Measurements from ENCODE around the gene COL15A1.

The COL15A1 gene

DNA sequence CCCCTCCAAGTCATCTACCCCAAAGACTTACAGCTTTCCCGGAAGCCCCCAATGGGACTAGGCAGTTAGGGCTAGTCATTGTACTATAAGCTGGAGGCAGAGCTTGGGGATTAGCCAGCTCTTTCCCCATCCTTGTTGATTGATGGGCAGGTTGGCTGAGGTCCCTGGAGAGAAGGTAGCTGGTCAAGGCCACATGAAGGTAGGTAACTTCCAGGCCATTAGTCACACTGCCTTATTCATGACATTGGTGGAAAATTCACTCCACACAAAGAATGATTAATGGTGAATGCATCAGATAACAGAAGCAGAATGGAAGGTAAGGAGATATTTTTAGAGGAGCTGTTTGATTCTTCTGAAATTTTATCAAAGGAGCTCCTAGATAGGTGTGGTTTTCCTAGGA, 111.7 kb downstream of the COL15A1 start:
- Histone ChIP-seq H3K4me1 (ENCODE audit: control insufficient read depth, insufficient read depth, low read length) (peaks cover 22% of the 10 kb centered on the region), H3K27me3 (ENCODE audit: control insufficient read depth, insufficient read depth, low read length) (no peaks in the 10 kb centered on the region), H3K27ac (ENCODE audit: low read depth, low read length) (no peak overlapping the region), H3K36me3 (ENCODE audit: control insufficient read depth, insufficient read depth, low read length) (peaks cover 10% of the 10 kb centered on the region), H3K9ac (ENCODE audit: low read length) (no peak overlapping the region), H3K4me3 (ENCODE audit: low read length) (no peak overlapping the region)

DNA sequence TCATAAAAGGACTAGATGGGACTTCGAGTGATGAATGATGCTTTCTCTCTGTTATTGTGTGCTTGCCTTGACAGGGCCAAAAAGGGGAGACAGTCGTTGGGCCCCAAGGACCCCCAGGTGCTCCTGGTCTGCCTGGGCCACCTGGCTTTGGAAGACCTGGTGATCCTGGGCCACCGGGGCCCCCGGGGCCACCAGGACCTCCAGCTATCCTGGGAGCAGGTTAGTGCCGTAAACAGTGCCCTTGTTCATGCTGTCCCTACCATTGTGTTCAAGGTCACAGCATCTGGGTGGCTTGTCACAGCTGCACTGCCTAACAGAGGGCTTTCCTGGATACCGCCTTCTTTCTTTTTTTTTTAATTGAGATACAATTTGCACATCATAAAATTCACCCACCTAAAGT, 112.5 kb downstream of the COL15A1 start:
- Histone ChIP-seq H3K36me3 (ENCODE audit: control insufficient read depth, insufficient read depth, low read length) (peaks cover 10% of the 10 kb centered on the region), H3K4me3 (ENCODE audit: low read length) (no peak overlapping the region), H3K27ac (ENCODE audit: low read depth, low read length) (no peak overlapping the region), H3K9ac (ENCODE audit: low read length) (no peak overlapping the region), H3K4me1 (ENCODE audit: control insufficient read depth, insufficient read depth, low read length) (peaks cover 22% of the 10 kb centered on the region), H3K27me3 (ENCODE audit: control insufficient read depth, insufficient read depth, low read length) (no peaks in the 10 kb centered on the region)

DNA sequence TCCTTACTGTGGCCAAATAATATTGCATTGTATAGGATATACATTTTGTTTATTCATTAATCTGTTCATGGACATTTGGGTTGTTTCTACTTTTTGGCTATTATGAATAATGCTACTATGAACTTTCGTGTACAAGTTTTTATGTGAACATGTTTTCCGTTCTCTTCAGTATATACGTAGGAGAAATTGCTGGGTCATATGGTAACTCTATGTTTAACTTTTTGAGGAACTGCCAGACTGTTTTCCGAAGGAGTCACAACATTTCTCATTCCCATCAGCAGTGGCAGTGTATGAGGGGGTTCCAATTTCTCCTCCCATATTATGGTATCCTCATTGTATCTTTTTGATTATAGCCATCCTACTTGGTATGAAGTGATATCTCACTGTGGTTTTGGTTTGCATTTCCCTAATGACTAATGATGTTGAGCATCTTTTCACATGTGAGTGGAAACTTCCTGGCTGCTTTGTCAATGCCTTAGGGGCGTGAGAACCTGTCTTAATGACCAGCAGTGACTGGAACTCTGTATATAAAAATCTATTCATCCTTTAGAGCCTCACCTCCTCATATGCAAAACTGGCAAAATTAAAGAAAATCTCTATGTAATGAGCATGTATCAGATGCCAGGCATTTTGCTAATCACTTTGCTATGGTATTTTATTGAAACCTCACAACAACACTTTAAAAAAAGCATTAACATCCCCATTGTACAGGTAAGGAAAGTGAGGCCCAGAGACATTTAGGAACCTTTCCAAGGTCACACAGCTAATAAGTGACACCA, 113.4 kb downstream of the COL15A1 start:
- Histone ChIP-seq H3K4me1 (ENCODE audit: control insufficient read depth, insufficient read depth, low read length) (peaks cover 19% of the 10 kb centered on the region), H3K36me3 (ENCODE audit: control insufficient read depth, insufficient read depth, low read length) (peaks cover 10% of the 10 kb centered on the region), H3K27ac (ENCODE audit: low read depth, low read length) (no peak overlapping the region), H3K27me3 (ENCODE audit: control insufficient read depth, insufficient read depth, low read length) (no peaks in the 10 kb centered on the region), H3K4me3 (ENCODE audit: low read length) (no peak overlapping the region), H3K9ac (ENCODE audit: low read length) (no peak overlapping the region)

DNA sequence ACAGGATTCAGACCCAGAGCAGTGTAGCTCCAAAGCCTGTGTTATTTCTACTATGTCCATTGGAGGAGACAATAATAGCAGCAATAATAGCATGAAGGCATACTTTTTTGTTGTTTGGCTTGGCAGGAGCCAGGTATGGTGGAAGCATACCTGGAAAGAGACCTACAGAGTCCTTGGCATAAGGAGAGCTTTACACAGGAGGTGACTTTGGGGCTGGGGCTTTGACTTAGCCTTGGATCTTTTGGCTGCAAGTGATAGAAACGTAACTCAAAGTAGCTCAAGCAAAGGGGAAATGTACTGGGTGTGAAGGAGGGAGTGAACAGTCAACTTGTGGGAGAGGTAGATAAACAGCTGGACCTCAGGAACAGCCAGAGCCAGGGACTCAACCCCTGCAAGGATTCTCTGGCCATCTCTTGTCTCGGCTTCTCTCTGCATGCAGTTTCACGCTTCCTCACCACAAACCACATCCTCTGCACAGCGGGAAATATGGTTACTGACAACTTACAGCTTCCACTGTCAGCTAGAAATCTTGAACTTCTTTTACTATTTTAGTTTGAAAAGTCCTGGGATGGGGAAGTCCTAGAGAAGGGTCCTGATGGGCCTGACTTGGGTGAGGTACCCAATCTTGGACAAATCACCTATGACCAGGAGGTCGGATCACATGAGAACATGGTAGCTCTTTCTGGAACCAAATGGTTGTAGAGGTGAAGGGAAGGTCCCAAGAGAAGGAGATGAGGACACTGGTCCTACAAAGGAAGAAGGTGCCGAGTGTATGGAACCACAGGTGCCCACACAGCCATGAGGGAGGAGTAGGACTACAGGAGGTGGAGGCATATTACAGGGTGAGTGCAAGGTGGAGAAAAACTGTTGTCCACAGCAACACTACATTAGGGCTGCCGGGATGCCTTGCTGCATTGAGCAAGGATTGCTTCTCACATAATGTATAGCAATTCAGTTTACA, 114.2 kb downstream of the COL15A1 start:
- Histone ChIP-seq H3K27ac (ENCODE audit: low read depth, low read length) (peak overlapping the region; percentile 63), H3K27me3 (ENCODE audit: control insufficient read depth, insufficient read depth, low read length) (no peaks in the 10 kb centered on the region), H3K4me1 (ENCODE audit: control insufficient read depth, insufficient read depth, low read length) (peaks cover 12% of the 10 kb centered on the region), H3K36me3 (ENCODE audit: control insufficient read depth, insufficient read depth, low read length) (peaks cover 10% of the 10 kb centered on the region), H3K4me3 (ENCODE audit: low read length) (peak overlapping the region; percentile 25), H3K9ac (ENCODE audit: low read length) (no peak overlapping the region)

DNA sequence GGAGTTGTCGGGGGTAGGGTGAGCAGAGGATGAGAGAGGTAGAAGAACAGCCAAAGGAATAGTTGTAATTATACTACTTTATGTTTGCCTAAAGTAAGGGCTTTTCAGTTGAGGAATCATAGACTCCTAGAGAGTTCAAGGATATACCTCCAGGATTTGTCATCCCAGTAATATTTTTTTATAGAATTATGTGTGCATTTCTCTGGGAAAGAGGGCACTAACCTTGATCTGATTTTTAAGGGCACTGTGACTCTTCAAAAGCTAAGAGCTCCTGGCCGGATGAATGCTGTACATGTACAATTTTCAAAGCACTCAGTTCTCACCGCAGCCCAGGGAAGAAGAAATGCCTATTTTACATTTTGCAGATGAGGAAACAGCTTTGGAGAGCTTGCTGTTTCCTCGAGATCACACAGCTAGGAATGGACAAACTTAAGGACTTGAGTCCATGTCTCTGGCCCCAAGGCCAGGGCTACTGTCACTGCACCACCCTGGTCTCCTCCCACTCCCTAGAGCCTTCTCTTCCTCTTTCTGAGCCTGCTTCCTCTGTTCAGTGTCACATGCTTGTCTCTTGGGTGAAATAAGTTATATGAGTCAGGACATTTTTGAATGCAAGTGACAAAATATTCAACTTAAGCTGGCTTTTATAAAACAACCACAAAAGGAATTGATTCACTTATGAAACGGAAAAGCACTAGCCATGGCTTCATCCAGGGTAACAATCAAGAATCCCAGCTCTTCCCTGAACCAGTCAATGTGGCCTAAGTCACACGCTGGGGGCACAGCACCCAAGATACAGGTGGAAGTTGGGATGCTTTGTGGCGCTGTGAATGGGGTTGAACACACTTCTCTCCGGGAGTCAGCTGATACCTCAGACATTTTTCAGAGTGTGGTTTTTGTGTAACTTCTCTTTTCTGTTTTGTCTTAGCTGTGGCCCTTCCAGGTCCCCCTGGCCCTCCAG, 115.5 kb downstream of the COL15A1 start:
- Histone ChIP-seq H3K4me3 (ENCODE audit: low read length) (peak overlapping the region; percentile 1), H3K36me3 (ENCODE audit: control insufficient read depth, insufficient read depth, low read length) (peaks cover 14% of the 10 kb centered on the region), H3K9ac (ENCODE audit: low read length) (no peak overlapping the region), H3K27ac (ENCODE audit: low read depth, low read length) (peak overlapping the region; percentile 63), H3K4me1 (ENCODE audit: control insufficient read depth, insufficient read depth, low read length) (peaks cover 9% of the 10 kb centered on the region), H3K27me3 (ENCODE audit: control insufficient read depth, insufficient read depth, low read length) (no peaks in the 10 kb centered on the region)

DNA sequence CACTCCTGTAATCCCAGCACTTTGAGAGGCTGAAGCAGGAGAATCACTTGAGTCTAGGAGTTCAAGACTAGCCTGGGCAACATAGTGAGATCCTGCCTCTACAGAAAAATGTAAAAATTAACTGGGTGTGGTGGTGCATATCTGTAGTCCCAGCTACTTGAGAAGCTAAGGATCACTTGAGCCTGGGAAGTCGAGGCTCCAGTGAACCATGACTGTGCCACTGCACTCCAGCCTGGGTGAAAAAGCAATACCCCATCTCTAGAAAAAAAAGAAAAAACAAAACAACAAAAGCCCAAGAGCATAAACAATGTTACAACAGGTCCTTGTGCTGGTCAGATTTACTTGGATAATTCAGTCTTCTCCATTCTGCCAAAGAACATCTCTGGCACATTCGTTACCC, 116.9 kb downstream of the COL15A1 start:
- Histone ChIP-seq H3K27ac (ENCODE audit: low read depth, low read length) (no peak overlapping the region), H3K4me1 (ENCODE audit: control insufficient read depth, insufficient read depth, low read length) (peaks cover 9% of the 10 kb centered on the region), H3K4me3 (ENCODE audit: low read length) (no peak overlapping the region), H3K27me3 (ENCODE audit: control insufficient read depth, insufficient read depth, low read length) (no peaks in the 10 kb centered on the region), H3K36me3 (ENCODE audit: control insufficient read depth, insufficient read depth, low read length) (peaks cover 7% of the 10 kb centered on the region), H3K9ac (ENCODE audit: low read length) (no peak overlapping the region)

DNA sequence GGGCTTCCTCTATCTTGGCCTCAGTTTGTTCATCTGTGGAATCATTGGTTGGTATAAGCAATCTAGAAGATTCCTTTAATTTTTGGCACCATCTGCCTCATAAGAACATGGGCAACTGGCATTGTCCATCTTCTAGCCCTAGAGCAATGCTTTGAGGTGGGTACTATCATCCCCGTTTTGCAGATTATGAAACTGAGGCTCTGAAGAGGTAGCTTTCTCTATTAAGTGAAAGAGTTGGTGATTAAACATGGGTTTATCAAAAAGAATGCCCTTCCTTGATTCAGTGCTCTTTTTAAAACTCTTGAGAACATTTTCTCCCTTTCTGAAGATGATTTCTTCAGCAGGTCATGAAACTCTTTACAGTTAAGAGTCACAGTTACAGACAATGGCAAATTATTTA, 118.8 kb downstream of the COL15A1 start:
- H3K9ac ChIP-seq (ENCODE audit: low read length), result no peak overlapping the region
- no peak overlapping the region for H3K4me3 ChIP-seq (ENCODE audit: low read length)
- H3K27ac ChIP-seq (ENCODE audit: low read depth, low read length), result no peak overlapping the region
- H3K4me1 ChIP-seq (ENCODE audit: control insufficient read depth, insufficient read depth, low read length), result peaks cover 9% of the 10 kb centered on the region
- H3K27me3 ChIP-seq (ENCODE audit: control insufficient read depth, insufficient read depth, low read length), result no peaks in the 10 kb centered on the region
- H3K36me3 ChIP-seq (ENCODE audit: control insufficient read depth, insufficient read depth, low read length), result peaks cover 11% of the 10 kb centered on the region

DNA sequence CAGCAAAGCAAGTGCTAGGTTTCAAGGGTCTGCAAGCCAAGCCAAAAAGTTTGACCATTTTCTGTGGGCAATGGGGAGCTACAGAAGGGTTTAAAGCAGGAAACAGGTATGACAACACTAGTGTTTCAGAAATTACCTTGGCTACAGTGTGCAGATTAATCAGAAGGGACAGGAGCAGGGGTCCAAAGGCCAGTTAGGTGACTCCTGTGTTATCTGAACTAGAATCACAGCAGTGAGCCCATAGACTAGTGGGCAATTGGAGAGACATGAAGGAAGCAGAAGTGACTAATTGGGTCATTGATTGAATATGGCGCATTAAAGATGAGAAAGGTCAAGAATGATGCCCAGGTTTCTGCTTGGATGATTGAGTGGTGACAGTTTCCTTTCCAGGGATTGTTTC, 119.8 kb downstream of the COL15A1 start:
- H3K27me3 ChIP-seq (ENCODE audit: control insufficient read depth, insufficient read depth, low read length), result no peaks in the 10 kb centered on the region
- no peak overlapping the region for H3K27ac ChIP-seq (ENCODE audit: low read depth, low read length)
- H3K4me1 ChIP-seq (ENCODE audit: control insufficient read depth, insufficient read depth, low read length), result peaks cover 4% of the 10 kb centered on the region
- peaks cover 11% of the 10 kb centered on the region for H3K36me3 ChIP-seq (ENCODE audit: control insufficient read depth, insufficient read depth, low read length)
- H3K4me3 ChIP-seq (ENCODE audit: low read length), result no peak overlapping the region
- H3K9ac ChIP-seq (ENCODE audit: low read length), result no peak overlapping the region

DNA sequence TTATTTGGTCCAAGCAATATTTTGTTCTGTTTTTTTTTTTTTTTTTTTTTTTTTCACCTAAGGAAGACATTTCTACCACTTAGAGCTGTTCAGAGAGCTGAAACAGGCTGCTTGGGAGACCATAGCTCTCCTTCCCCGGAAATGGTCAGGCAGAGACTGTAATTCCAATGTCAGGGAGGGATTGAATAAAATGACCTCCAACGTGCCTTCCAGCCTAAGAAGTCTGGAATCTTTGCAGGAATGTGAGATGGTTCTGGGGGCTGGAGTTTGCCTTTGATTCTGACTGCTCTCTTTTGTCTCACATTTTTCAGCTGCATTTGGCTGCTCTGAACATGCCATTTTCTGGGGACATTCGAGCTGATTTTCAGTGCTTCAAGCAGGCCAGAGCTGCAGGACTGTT, 122.9 kb downstream of the COL15A1 start:
- H3K9ac ChIP-seq (ENCODE audit: low read length), result no peak overlapping the region
- H3K27me3 ChIP-seq (ENCODE audit: control insufficient read depth, insufficient read depth, low read length), result no peaks in the 10 kb centered on the region
- H3K27ac ChIP-seq (ENCODE audit: low read depth, low read length), result no peak overlapping the region
- H3K4me3 ChIP-seq (ENCODE audit: low read length), result no peak overlapping the region
- no peaks in the 10 kb centered on the region for H3K4me1 ChIP-seq (ENCODE audit: control insufficient read depth, insufficient read depth, low read length)
- peaks cover 11% of the 10 kb centered on the region for H3K36me3 ChIP-seq (ENCODE audit: control insufficient read depth, insufficient read depth, low read length)

DNA sequence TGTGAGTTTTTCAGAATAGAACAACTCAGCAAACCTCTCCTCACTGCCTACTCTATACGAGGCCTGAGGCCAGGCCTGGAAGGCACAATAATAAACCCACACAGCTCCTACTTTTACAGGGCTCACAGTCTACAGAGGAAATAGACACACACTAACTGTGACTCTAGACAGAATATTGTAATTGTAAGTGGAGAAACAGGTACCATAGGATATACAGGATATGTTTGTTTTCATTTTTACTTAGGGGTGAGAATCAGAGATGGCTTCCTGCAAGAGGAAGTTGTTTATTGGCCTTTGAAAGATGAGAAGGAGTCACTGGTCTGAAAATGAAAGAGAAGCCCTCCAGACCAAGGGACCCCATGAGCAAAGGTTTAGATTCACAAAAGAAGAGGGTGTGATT, 125.4 kb downstream of the COL15A1 start:
- H3K9ac ChIP-seq (ENCODE audit: low read length), result no peak overlapping the region
- H3K4me3 ChIP-seq (ENCODE audit: low read length), result no peak overlapping the region
- no peak overlapping the region for H3K27ac ChIP-seq (ENCODE audit: low read depth, low read length)
- no peaks in the 10 kb centered on the region for H3K27me3 ChIP-seq (ENCODE audit: control insufficient read depth, insufficient read depth, low read length)
- H3K4me1 ChIP-seq (ENCODE audit: control insufficient read depth, insufficient read depth, low read length), result no peaks in the 10 kb centered on the region
- peaks cover 6% of the 10 kb centered on the region for H3K36me3 ChIP-seq (ENCODE audit: control insufficient read depth, insufficient read depth, low read length)

DNA sequence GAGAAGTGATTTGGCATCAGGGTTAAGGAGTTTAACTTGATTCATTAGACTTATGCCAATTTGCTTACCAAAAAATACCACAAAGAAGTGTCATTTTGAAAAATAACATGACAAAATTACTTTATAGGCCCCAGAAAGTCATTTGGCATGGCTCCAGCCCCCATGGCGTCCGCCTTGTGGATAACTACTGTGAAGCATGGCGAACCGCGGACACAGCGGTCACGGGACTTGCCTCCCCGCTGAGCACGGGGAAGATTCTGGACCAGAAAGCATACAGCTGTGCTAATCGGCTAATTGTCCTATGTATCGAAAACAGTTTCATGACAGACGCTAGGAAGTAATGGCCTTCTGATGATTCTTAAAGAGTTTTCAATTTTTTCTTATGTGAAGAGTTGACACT, 125.8 kb downstream of the COL15A1 start:
- Histone ChIP-seq H3K4me1 (ENCODE audit: control insufficient read depth, insufficient read depth, low read length) (no peaks in the 10 kb centered on the region), H3K4me3 (ENCODE audit: low read length) (no peak overlapping the region), H3K36me3 (ENCODE audit: control insufficient read depth, insufficient read depth, low read length) (peaks cover 6% of the 10 kb centered on the region), H3K27ac (ENCODE audit: low read depth, low read length) (no peak overlapping the region), H3K27me3 (ENCODE audit: control insufficient read depth, insufficient read depth, low read length) (no peaks in the 10 kb centered on the region), H3K9ac (ENCODE audit: low read length) (no peak overlapping the region)

DNA sequence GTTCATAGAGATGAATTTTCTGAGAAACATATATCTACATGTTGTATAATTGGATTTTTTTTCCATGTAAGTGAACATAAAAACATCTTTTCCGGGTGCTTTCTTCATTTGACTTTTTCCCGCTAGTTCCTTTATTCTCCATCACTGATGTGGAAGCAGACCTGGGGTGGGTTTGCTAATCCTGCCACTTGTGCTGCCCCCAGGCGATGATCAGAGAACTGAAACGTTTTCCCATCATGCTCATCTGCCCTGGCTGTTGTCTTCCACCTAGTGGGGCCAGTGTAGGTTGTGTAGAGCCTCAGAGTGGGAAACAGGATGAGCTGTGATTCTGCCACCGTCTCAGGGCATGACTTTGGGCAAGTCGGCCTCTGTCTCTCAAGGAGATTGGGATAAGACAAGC, 127.0 kb downstream of the COL15A1 start:
- Histone ChIP-seq H3K36me3 (ENCODE audit: control insufficient read depth, insufficient read depth, low read length) (peaks cover 6% of the 10 kb centered on the region), H3K9ac (ENCODE audit: low read length) (no peak overlapping the region), H3K27ac (ENCODE audit: low read depth, low read length) (no peak overlapping the region), H3K27me3 (ENCODE audit: control insufficient read depth, insufficient read depth, low read length) (no peaks in the 10 kb centered on the region), H3K4me3 (ENCODE audit: low read length) (no peak overlapping the region), H3K4me1 (ENCODE audit: control insufficient read depth, insufficient read depth, low read length) (peaks cover 2% of the 10 kb centered on the region)

Measured in rectal smooth muscle tissue (tissue), 1 donor.